K562 (cell line): ENCODE data around the gene HPS1.

Experiments used
- BRD4 ChIP-seq: fragments of 200-600 bp; sonication (generic); IDR thresholded peaks from 2 replicates; pipeline ENCODE4 v1.6.1; 2017; ENCODE audit warnings: inconsistent platforms
- CHD2 ChIP-seq: IDR thresholded peaks from 2 replicates; pipeline ENCODE4 v1.6.1; 2011; ENCODE audit warnings: low read depth, low read length
- ETV6 ChIP-seq, 3 experiments: fragments of 150-350 bp in 1 of 3; sonication (generic) in 1 of 3; formaldehyde crosslinking in 1 of 3; IDR thresholded peaks; 2 replicates each; pipeline versions ENCODE4 v1.6.1 to v1.8.0; 2014 to 2022; ENCODE audit warnings: borderline replicate concordance in 2 of 3, low read depth in 2 of 3, antibody characterized with exemption in 1 of 3, low read length in 1 of 3, mild to moderate bottlenecking in 1 of 3, missing genetic modification reagents in 1 of 3
- KLF10 ChIP-seq: fragments of 250-450 bp; sonication (Bioruptor Pico); IDR thresholded peaks from 2 replicates; pipeline ENCODE4 v1.6.1; 2021; ENCODE audit warnings: matching md5 sums
- L3MBTL2 ChIP-seq: fragments of 450-650 bp; IDR thresholded peaks from 2 replicates; pipeline ENCODE4 v1.6.1; 2016; ENCODE audit warnings: mild to moderate bottlenecking, moderate library complexity
- POLR2A ChIP-seq: fragments of 450-650 bp; conservative IDR thresholded peaks from 2 replicates; pipeline ENCODE4 v1.6.1; 2016
- RBM17 ChIP-seq: fragments of 200-400 bp; formaldehyde crosslinking; IDR thresholded peaks from 2 replicates; pipeline ENCODE4 v1.6.1; 2017; ENCODE audit warnings: low read depth, mild to moderate bottlenecking, low read length, borderline replicate concordance
- TEAD1 ChIP-seq, 2 experiments: fragments of 450-650 bp in 1 of 2; sonication (generic) in 1 of 2; formaldehyde crosslinking; IDR thresholded peaks; 2 replicates each; pipeline versions ENCODE4 v1.4.0 to v1.8.0; 2020 to 2022; ENCODE audit warnings: mild to moderate bottlenecking in 2 of 2, missing genetic modification reagents in 1 of 2
- ZC3H4 ChIP-seq: sonication (generic); formaldehyde crosslinking; IDR thresholded peaks from 2 replicates; pipeline ENCODE4 v1.9.0; 2021; ENCODE audit warnings: missing genetic modification reagents, borderline replicate concordance
- TF ChIP-seq, protein P1 (sequence below), 3 experiments: IDR thresholded peaks in 2 of 3; conservative IDR thresholded peaks in 1 of 3; 2 replicates each; pipeline ENCODE4 v1.5.1; 2011 to 2012; ENCODE audit warnings: low read length in 3 of 3, mild to moderate bottlenecking in 3 of 3, control low read depth in 2 of 3, improper control_type of control experiment in 1 of 3, inconsistent platforms in 1 of 3, low read depth in 1 of 3, mixed read lengths in 1 of 3, moderate library complexity in 1 of 3; ENCODE audit not compliant: insufficient read depth in 2 of 3
- TF ChIP-seq, protein P2 (sequence below): fragments of 250-450 bp; sonication (Bioruptor Pico); IDR thresholded peaks from 2 replicates; pipeline ENCODE4 v1.5.0; 2021; ENCODE audit warnings: mild to moderate bottlenecking, borderline replicate concordance
- TF ChIP-seq, protein P3 (sequence below), 2 experiments: fragments of 250-450 bp in 1 of 2; fragments of 450-650 bp in 1 of 2; sonication (Bioruptor Pico) in 1 of 2; IDR thresholded peaks; 2 replicates each; pipeline versions ENCODE4 v1.6.1 to v1.8.0; 2016 to 2021; ENCODE audit warnings: mild to moderate bottlenecking in 2 of 2, moderate library complexity in 2 of 2, missing compliant biosample characterization in 1 of 2, missing genetic modification characterization in 1 of 2
- TF ChIP-seq, protein P4 (sequence below): sonication (generic); formaldehyde crosslinking; IDR thresholded peaks from 2 replicates; pipeline ENCODE4 v1.8.1; 2023; ENCODE audit warnings: mild to moderate bottlenecking, missing genetic modification reagents

DNA sequence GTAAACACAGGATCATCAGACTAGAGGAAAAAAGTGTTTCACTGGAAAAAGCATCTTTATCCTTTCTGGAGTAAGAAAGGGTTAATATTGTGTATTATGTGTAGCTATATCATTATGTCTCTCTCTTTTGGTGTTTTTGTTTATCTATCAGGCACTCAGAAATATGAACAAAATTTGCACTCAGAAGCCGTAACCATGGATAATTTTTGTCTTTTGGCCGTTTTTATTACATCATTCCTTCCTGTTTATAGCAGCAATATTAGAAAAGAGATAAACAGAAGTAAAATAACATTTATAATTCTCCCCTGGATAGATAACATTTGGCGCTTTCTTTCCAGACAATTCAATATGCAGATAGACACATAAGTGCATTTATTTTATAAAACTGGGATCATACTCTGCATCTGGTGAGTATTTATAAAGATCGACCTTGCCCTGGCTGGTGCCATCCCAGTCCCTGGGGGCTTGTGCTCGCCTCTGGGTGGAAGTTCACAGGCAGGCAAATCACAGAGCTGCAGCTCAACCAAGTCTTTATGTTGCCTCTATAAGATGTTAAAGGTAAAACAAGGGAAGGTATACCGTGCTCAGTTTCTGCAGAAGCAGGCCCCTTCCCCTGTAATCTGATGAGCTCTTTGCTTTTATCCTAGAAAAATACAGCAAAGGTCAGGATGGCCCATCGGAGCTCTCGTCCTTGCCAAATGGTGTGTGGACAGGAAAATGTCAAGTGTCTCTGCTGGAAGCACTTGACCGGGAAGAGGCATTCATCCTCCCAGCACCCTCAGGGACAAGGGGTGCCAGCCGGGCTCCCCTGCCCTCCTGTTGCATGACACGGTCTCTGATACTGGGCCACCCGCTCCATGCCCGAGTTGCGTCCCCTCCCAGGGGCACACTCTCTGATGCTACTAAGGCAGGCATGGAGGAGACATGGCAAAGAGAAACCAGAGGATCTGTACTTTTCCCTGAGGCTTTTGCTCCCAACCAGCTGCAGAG lies 75.6 kb downstream of the HPS1 start:
- TF ChIP-seq TEAD1 (CRISPR knock-in tag; IDR thresholded peaks at IDR 0.05) (no peak), ZC3H4 (CRISPR knock-in tag) (no peak), RBM17 (no peak), POLR2A (no peak), L3MBTL2 (no peak), KLF10 (CRISPR knock-in tag) (no peak), CHD2 (no peak), ETV6 (IDR thresholded peaks at IDR 0.05; ENCODE audit: borderline replicate concordance in 1 of 2, low read depth in 2 of 2, low read length in 1 of 2) (no peak), ETV6 (CRISPR knock-in tag; IDR thresholded peaks at IDR 0.05; ENCODE audit: borderline replicate concordance) (no peak), BRD4 (no peak)
- TF ChIP-seq, protein P1, sequence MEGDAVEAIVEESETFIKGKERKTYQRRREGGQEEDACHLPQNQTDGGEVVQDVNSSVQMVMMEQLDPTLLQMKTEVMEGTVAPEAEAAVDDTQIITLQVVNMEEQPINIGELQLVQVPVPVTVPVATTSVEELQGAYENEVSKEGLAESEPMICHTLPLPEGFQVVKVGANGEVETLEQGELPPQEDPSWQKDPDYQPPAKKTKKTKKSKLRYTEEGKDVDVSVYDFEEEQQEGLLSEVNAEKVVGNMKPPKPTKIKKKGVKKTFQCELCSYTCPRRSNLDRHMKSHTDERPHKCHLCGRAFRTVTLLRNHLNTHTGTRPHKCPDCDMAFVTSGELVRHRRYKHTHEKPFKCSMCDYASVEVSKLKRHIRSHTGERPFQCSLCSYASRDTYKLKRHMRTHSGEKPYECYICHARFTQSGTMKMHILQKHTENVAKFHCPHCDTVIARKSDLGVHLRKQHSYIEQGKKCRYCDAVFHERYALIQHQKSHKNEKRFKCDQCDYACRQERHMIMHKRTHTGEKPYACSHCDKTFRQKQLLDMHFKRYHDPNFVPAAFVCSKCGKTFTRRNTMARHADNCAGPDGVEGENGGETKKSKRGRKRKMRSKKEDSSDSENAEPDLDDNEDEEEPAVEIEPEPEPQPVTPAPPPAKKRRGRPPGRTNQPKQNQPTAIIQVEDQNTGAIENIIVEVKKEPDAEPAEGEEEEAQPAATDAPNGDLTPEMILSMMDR (IDR thresholded peaks at IDR 0.05 in 2 of 3, conservative IDR thresholded peaks at IDR 0.05 in 1 of 3; ENCODE audit: insufficient read depth in 2 of 3, low read depth in 1 of 3, low read length in 3 of 3): no peak
- TF ChIP-seq, protein P2, sequence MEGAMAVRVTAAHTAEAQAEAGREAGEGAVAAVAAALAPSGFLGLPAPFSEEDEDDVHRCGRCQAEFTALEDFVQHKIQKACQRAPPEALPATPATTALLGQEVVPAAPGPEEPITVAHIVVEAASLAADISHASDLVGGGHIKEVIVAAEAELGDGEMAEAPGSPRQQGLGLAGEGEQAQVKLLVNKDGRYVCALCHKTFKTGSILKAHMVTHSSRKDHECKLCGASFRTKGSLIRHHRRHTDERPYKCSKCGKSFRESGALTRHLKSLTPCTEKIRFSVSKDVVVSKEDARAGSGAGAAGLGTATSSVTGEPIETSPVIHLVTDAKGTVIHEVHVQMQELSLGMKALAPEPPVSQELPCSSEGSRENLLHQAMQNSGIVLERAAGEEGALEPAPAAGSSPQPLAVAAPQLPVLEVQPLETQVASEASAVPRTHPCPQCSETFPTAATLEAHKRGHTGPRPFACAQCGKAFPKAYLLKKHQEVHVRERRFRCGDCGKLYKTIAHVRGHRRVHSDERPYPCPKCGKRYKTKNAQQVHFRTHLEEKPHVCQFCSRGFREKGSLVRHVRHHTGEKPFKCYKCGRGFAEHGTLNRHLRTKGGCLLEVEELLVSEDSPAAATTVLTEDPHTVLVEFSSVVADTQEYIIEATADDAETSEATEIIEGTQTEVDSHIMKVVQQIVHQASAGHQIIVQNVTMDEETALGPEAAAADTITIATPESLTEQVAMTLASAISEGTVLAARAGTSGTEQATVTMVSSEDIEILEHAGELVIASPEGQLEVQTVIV (CRISPR knock-in tag): no peak
- TF ChIP-seq, protein P3, sequence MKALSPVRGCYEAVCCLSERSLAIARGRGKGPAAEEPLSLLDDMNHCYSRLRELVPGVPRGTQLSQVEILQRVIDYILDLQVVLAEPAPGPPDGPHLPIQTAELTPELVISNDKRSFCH (CRISPR knock-in tag; IDR thresholded peaks at IDR 0.05): no peak
- TF ChIP-seq, protein P3 (tag; IDR thresholded peaks at IDR 0.05): no peak
- TF ChIP-seq, protein P4, sequence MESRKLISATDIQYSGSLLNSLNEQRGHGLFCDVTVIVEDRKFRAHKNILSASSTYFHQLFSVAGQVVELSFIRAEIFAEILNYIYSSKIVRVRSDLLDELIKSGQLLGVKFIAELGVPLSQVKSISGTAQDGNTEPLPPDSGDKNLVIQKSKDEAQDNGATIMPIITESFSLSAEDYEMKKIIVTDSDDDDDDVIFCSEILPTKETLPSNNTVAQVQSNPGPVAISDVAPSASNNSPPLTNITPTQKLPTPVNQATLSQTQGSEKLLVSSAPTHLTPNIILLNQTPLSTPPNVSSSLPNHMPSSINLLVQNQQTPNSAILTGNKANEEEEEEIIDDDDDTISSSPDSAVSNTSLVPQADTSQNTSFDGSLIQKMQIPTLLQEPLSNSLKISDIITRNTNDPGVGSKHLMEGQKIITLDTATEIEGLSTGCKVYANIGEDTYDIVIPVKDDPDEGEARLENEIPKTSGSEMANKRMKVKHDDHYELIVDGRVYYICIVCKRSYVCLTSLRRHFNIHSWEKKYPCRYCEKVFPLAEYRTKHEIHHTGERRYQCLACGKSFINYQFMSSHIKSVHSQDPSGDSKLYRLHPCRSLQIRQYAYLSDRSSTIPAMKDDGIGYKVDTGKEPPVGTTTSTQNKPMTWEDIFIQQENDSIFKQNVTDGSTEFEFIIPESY: no peak
